Posterior vena cava (tissue), 2 donors: ENCODE results near the gene STRADB. TPM values are rescaled to one million over a fixed set of nuclear protein-coding genes. Genes with fewer than 3 reads are reported as not detected.
"Not testable (repeated sequence)": the region's sequence is repeated elsewhere in the genome, so short reads cannot be mapped to it uniquely, and the experiment has no call there.

ENCODE experiments used
- DNase-seq: peaks from one replicate; pipeline ENCODE4 v3.0.0-alpha.2; 2020; ENCODE audit warnings: low spot score
- intact Hi-C, 2 donors: fragments of 100-400 bp; cut with DNase I; formaldehyde crosslinking; loops; one replicate each; pipeline versions ENCODE4 v1.14.1 to v1.14.2; 2022 to 2023
- total RNA-seq, 2 donors: library from RNA; stranded (reverse); fragmentation: NEBNext Ultra II Directional; extraction: Animal tissue kit (Norgen Biotek cat#: 25700); gene quantifications; one replicate each; pipeline ENCODE4 v1.2.1, GENCODE V29; 2021
- donor health status: DM: yes; HTN: yes; CAD: no.
- donor health status: DM: yes; HTN: yes; CAD: no.

The STRADB gene
- total RNA-seq, 2 donors from 2014 or later = 11.7 to 18.0 TPM

- intact Hi-C loops = loop anchor here in 1 of 2 donors (5.0 kb wide), 1 partner anchor 46 kb away; no protein-coding TSS in a partner anchor
- no peak for DNase-seq
These were observed 1.5 kb downstream of the STRADB start for GRCh38 chr2:201452922-201453643.

GRCh38 chr2:201458381-201458780, 6.8 kb downstream of the STRADB start:
- DNase-seq = no peak

GRCh38 chr2:201460532-201460931, 9.0 kb downstream of the STRADB start:
- intact Hi-C loops = no loop called here
- DNase-seq = no peak

More at GRCh38 chr2:201458381-201458780, 6.8 kb downstream of the STRADB start:
- intact Hi-C loops = no loop called here

GRCh38 chr2:201464547-201464946, 13.0 kb downstream of the STRADB start:
- intact Hi-C loops = no loop called here
- no peak for DNase-seq

- DNase-seq = no peak
- intact Hi-C loops = no loop called here
These were observed 14.0 kb downstream of the STRADB start for GRCh38 chr2:201465524-201465971.

- DNase-seq = no peak
- intact Hi-C loops = no loop called here
These were observed 14.6 kb downstream of the STRADB start for GRCh38 chr2:201466050-201466675.

GRCh38 chr2:201467666-201468065, 16.1 kb downstream of the STRADB start:
- intact Hi-C loops = no loop called here
- DNase-seq = no peak

- intact Hi-C loops = no loop called here
- no peak for DNase-seq
These were observed 19.5 kb downstream of the STRADB start for GRCh38 chr2:201470821-201471731.

GRCh38 chr2:201471732-201472393, 20.3 kb downstream of the STRADB start:
- intact Hi-C loops = no loop called here
- no peak for DNase-seq

GRCh38 chr2:201472411-201472810, 20.9 kb downstream of the STRADB start:
- DNase-seq = no peak
- intact Hi-C loops = no loop called here

GRCh38 chr2:201482543-201482942, 31.0 kb downstream of the STRADB start:
- DNase-seq = no peak
- intact Hi-C loops = no loop called here

GRCh38 chr2:201483342-201483741, 31.8 kb downstream of the STRADB start:
- intact Hi-C loops = no loop called here
- no peak for DNase-seq

- intact Hi-C loops, DNase-seq: not testable (repeated sequence)
These were observed 32.2 kb downstream of the STRADB start for GRCh38 chr2:201483758-201484157.

GRCh38 chr2:201484805-201485204, 33.3 kb downstream of the STRADB start:
- intact Hi-C loops = no loop called here

GRCh38 chr2:201490291-201490690, 38.8 kb downstream of the STRADB start:
- intact Hi-C loops = no loop called here

More at GRCh38 chr2:201484805-201485204, 33.3 kb downstream of the STRADB start:
- DNase-seq = no peak

GRCh38 chr2:201496785-201497184, 45.2 kb downstream of the STRADB start:
- DNase-seq = no peak
- intact Hi-C loops = no loop called here

More at GRCh38 chr2:201490291-201490690, 38.8 kb downstream of the STRADB start:
- DNase-seq = no peak

GRCh38 chr2:201500534-201500933, 49.0 kb downstream of the STRADB start:
- no peak for DNase-seq
- intact Hi-C loops = no loop called here

- DNase-seq = no peak
- intact Hi-C loops = no loop called here
These were observed 51.2 kb downstream of the STRADB start for GRCh38 chr2:201502713-201503112.

- intact Hi-C loops = no loop called here
- DNase-seq = no peak
These were observed 56.2 kb downstream of the STRADB start for GRCh38 chr2:201507725-201508124.
